VCaP (cell line): Measurements from ENCODE around the gene CCDC78.
A peak's percentile ranks its signal among the peaks of the same experiment; 100 is the strongest.

Source experiments
- H3K27ac ChIP-seq: fragments of 450-650 bp; 2 replicates; pipeline ENCODE4 v1.5.1; 2017
- TF ChIP-seq, protein P1 (sequence below): fragments of 450-650 bp; conservative IDR thresholded peaks from 2 replicates; pipeline ENCODE4 v1.5.1; 2017; ENCODE audit warnings: mild to moderate bottlenecking, moderate library complexity

Gene CCDC78

GRCh38 chr16:709566-710499 lies 16.4 kb downstream of the CCDC78 start:
- H3K27ac ChIP-seq: no peak overlapping the region

DNA sequence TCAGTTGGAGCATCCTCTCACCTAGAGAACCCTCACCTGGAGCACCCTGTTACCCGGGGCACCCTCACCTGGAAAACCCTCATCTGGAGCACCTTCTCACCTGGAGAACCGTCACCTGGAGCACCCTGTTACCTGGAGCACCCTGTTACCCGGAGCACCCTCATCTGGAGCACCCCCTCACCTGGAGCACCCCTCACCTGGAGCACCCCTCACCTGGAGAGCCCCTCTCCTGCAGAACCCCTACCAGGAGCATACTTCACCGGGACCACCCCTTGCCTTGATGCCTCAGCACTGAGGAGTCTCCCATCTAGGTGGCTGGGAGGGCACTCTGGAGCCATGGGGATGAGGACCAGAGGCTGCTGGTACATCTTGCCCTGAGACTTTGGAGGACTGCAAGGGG lies 17.3 kb downstream of the CCDC78 start:
- no peak overlapping the region for H3K27ac ChIP-seq
- TF ChIP-seq, protein P1, sequence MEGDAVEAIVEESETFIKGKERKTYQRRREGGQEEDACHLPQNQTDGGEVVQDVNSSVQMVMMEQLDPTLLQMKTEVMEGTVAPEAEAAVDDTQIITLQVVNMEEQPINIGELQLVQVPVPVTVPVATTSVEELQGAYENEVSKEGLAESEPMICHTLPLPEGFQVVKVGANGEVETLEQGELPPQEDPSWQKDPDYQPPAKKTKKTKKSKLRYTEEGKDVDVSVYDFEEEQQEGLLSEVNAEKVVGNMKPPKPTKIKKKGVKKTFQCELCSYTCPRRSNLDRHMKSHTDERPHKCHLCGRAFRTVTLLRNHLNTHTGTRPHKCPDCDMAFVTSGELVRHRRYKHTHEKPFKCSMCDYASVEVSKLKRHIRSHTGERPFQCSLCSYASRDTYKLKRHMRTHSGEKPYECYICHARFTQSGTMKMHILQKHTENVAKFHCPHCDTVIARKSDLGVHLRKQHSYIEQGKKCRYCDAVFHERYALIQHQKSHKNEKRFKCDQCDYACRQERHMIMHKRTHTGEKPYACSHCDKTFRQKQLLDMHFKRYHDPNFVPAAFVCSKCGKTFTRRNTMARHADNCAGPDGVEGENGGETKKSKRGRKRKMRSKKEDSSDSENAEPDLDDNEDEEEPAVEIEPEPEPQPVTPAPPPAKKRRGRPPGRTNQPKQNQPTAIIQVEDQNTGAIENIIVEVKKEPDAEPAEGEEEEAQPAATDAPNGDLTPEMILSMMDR: no peak

More at GRCh38 chr16:709566-710499, 16.4 kb downstream of the CCDC78 start:
- TF ChIP-seq, protein P1: no peak

GRCh38 chr16:708019-708418 lies 18.2 kb downstream of the CCDC78 start:
- TF ChIP-seq, protein P1: no peak
- H3K27ac ChIP-seq: no peak overlapping the region

DNA sequence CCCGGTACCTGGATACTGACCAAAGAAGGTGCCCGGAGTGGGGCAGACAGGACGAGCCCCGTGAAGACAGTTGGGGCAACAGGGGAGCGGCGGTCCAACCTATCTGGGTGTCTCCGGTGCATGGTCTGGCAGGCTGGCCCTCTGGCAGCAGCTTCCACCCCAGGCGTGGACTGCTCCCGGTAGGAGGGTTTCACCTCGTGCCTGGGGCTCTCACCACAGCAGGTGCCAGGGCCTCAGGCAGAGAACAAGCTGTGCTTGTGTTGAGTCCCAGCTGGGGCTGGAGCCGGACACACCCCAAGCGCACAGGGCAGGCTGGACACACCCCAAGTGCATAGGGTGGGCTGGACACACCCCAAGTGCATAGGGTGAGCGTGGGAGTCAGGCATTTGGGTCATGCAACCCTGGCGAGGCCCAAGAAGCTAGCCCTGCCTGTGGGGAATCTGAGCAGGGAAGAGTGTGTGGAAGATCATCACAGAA lies 19.1 kb downstream of the CCDC78 start:
- TF ChIP-seq, protein P1: no peak
- H3K27ac ChIP-seq: no peak overlapping the region

DNA sequence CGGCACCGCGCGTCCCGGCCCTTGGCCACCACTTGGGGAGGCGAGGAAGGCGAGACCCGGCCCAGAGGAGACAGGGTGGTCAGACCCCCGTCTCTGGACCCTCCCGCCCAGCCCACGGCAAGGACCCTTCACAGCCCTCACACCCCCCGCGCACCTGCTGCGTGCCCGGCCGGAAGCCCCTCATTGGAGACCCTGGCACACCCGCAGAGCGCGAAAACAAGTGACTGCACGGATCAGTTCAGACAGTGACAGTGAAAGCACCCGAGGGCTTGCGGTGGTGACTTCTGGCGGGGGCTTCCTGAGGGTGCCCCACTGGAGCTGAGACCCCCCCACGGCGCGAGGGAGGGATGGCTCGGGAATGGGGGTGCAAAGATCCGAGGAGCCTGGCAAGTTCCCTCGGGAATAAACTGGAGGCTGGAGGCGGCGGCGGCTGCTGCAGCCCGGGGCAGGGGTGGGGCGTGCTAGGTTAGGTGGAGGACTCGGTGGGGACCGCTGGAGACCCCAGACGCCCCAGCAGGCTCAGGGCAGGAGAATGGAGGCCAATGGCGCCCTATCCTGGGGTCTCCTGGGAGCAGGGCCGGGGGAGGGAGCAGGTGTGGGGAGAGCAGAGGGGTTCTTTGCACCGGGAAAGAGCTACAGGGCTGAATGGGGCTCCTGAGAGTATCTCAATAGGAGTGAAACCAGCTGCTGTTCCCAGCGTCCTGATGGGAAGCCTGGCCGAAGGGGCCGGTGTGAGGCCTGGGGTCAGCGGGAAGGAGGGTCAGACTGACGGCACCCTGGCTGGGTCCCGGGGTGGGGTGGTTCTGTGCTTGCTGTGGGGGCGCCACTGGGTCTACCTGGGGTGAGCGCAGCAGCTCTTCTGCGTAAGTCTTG lies 19.8 kb downstream of the CCDC78 start:
- TF ChIP-seq, protein P1: no peak
- peak overlapping the region; percentile 87 for H3K27ac ChIP-seq

DNA sequence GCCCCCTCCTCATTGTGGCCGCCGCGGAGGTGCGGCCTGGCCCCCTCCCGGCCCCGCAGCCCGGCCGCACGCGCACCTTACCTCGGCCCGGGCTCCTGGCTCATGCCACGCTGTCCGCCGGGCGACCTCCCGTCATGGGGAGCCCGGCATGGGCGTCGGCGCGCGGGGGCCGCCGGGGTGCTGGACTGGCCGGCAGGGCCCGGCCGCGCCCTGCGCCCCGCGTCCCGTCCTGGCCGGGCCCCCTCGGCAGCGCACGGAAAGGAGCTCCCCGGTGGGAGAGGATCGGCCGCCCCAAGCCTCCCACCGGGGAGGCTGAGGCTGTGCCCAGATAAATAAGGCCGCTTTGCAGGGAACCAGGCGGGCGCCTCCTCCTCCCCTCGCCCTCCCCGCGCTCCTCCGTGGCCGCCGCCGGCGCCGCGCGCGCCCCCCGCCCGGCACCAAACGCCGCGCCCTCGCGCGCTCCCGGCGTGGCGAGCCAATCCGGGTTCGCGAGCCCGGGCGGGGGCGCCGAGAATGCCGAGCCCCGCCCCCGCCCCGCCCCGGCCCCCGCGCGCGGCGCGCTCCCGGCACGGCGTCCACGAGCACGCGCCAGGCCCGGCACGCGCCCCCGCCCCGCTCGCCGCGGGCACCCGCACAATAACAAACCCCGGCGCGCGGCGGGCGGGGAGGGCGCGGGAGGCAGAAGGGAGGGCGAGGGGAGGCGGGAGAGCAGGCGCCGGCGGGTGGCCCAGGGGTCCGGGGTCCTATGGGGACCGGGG lies 20.6 kb downstream of the CCDC78 start, which contains the start of gene FBXL16:
TSS of gene FBXL16 (minus strand) at position 371 of the 758 bp plus-strand sequence. CDS start 8,396 bp downstream, outside the sequence.
- peak within 1 kb of the TSS; percentile 87 for H3K27ac ChIP-seq
- TF ChIP-seq, protein P1: no peak
